ENCODE results near the gene ITGA5.

ITGA5 gene

GRCh38 chr12:54392485-54393206 is 26.4 kb downstream of the ITGA5 start:
- no peak overlapping the region for H3K4me3 ChIP-seq (ENCODE audit: low read depth, low read length)
- TF ChIP-seq CTCF (IDR thresholded peaks at IDR 0.05; ENCODE audit: low read depth, low read length, missing control alignments), result no peak
- no peak for DNase-seq (ENCODE audit: low read depth)
- in situ Hi-C loops (cut with HindIII; ENCODE audit: low sequenced_read_pairs), result no loop called here

GRCh38 chr12:54390668-54391551 is 28.2 kb downstream of the ITGA5 start:
- peak; percentile 9 for TF ChIP-seq CTCF (IDR thresholded peaks at IDR 0.05; ENCODE audit: low read depth, low read length, missing control alignments)
- H3K4me3 ChIP-seq (ENCODE audit: low read depth, low read length), result peak overlapping the region; percentile 38
- in situ Hi-C loops (cut with HindIII; ENCODE audit: low sequenced_read_pairs), result no loop called here
- no peak for DNase-seq (ENCODE audit: low read depth)

DNA sequence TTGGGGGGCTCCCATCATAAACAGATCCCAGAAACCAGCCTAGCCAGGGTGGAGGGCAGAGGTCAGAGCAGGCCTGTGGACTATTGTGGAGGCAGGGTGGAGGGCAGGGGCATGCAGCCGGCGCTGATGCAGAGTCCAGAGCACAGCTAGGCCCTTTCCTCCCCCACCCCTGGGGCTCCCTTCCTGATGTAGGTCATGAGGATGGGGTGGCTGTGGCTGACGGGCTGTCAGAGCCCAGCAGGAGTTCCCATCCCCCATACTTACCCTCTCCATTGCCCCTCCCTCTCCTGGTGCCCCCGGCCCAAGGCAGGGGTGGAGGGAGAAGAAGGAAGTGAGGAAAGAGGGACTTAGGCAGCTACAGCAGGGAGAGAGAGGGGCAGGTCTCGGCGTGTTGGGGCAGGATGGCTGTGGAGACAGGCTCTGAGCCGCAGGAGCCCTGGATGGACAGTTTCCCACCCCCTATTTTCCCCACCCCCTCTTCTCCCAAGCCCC is 28.8 kb downstream of the ITGA5 start:
- no peak for DNase-seq (ENCODE audit: low read depth)
- in situ Hi-C loops (cut with HindIII; ENCODE audit: low sequenced_read_pairs), result no loop called here
- TF ChIP-seq CTCF (IDR thresholded peaks at IDR 0.05; ENCODE audit: low read depth, low read length, missing control alignments), result no peak
- H3K4me3 ChIP-seq (ENCODE audit: low read depth, low read length), result no peak overlapping the region

GRCh38 chr12:54389607-54390175 is 29.4 kb downstream of the ITGA5 start:
- TF ChIP-seq CTCF (IDR thresholded peaks at IDR 0.05; ENCODE audit: low read depth, low read length, missing control alignments), result no peak
- DNase-seq (ENCODE audit: low read depth), result no peak
- in situ Hi-C loops (cut with HindIII; ENCODE audit: low sequenced_read_pairs), result no loop called here
- no peak overlapping the region for H3K4me3 ChIP-seq (ENCODE audit: low read depth, low read length)

DNA sequence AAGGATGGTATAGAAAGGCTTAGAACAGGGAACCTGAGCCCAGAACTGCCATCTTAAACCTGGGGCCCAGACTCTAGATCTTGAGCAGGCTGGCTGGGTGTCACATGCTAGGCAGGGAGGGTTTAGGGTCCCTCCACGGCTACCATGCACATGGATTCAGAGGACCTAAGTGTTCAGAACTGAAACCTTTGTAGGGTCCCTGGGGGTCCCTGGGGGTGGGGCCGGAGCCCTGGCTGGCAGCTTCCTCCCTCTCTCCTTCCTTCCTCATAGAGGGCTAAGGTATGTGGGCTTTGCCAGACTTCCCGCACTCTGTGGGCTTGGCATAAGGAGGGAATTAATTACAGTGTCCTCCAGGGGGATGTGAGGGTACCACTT is 29.9 kb downstream of the ITGA5 start:
- H3K4me3 ChIP-seq (ENCODE audit: low read depth, low read length), result no peak overlapping the region

More for the DNA sequence above, 29.9 kb downstream of the ITGA5 start:
- DNase-seq (ENCODE audit: low read depth), result no peak
- no peak for TF ChIP-seq CTCF (IDR thresholded peaks at IDR 0.05; ENCODE audit: low read depth, low read length, missing control alignments)
- in situ Hi-C loops (cut with HindIII; ENCODE audit: low sequenced_read_pairs), result no loop called here
